OCI-LY3 (cell line): ENCODE results near the gene SPIN1.

Experiments used
- H2AFZ ChIP-seq: fragments of 200-600, 300-600 bp; shearing (Covaris generic); 2 replicates; pipeline ENCODE4 v1.6.0; 2014; ENCODE audit warnings: antibody characterized with exemption, low read depth, low read length
- H3K27ac ChIP-seq: fragments of 200-600, 300-600 bp; sonication (generic); 2 replicates; pipeline ENCODE4 v1.5.1; 2014; ENCODE audit warnings: mild to moderate bottlenecking, low read length, moderate library complexity, mixed read lengths
- H3K27me3 ChIP-seq: fragments of 200-600, 300-600 bp; sonication (generic); 2 replicates; pipeline ENCODE4 v1.6.1; 2014; ENCODE audit warnings: low read depth, low read length, mixed read lengths
- H3K36me3 ChIP-seq: fragments of 200-600, 300-600 bp; sonication (generic); replicated peaks from 2 replicates; pipeline ENCODE3; 2014; ENCODE audit warnings: low read depth, low read length, mixed read lengths
- H3K4me1 ChIP-seq: fragments of 300-600, 200-600 bp; sonication (generic); 2 replicates; pipeline ENCODE4 v1.6.1; 2014; ENCODE audit warnings: low read length, mixed read lengths
- H3K4me2 ChIP-seq: fragments of 200-600, 300-600 bp; sonication (generic); 2 replicates; pipeline ENCODE4 v1.6.1; 2014; ENCODE audit warnings: low read length, mixed read lengths
- H3K4me3 ChIP-seq: fragments of 300-600, 200-600 bp; sonication (generic); 2 replicates; pipeline ENCODE4 v1.5.1; 2014; ENCODE audit warnings: antibody characterized with exemption, mild to moderate bottlenecking, low read length, moderate library complexity
- H3K79me2 ChIP-seq: fragments of 300-600, 200-600 bp; shearing (Covaris generic); 2 replicates; pipeline ENCODE4 v1.6.1; 2014; ENCODE audit warnings: mild to moderate bottlenecking, low read length, mixed read lengths
- H3K9ac ChIP-seq: fragments of 300-600, 200-600 bp; shearing (Covaris generic); 2 replicates; pipeline ENCODE4 v1.6.0; 2014; ENCODE audit warnings: mild to moderate bottlenecking, low read length, moderate library complexity
- H3K9me3 ChIP-seq: fragments of 200-600, 300-600 bp; shearing (Covaris generic); 2 replicates; pipeline ENCODE4 v1.6.1; 2014; ENCODE audit warnings: low read length, mixed read lengths; ENCODE audit not compliant: insufficient read depth
- H4K20me1 ChIP-seq: fragments of 200-600, 300-600 bp; sonication (generic); 2 replicates; pipeline ENCODE4 v1.6.1; 2016; ENCODE audit warnings: low read length, mixed read lengths; ENCODE audit not compliant: insufficient read depth
- EZH2phosphoT487 ChIP-seq: fragments of 200-600 bp; shearing (Covaris generic); IDR thresholded peaks from 2 replicates; pipeline ENCODE4 v1.6.1; 2018; ENCODE audit warnings: antibody characterized with exemption, mixed run types, low read depth
- TF ChIP-seq, protein P1 (sequence below): fragments of 200-600, 300-600 bp; sonication (generic); IDR thresholded peaks from 2 replicates; pipeline ENCODE4 v1.5.1; 2014; ENCODE audit warnings: antibody characterized with exemption, low read length, low read depth

SPIN1 gene

DNA sequence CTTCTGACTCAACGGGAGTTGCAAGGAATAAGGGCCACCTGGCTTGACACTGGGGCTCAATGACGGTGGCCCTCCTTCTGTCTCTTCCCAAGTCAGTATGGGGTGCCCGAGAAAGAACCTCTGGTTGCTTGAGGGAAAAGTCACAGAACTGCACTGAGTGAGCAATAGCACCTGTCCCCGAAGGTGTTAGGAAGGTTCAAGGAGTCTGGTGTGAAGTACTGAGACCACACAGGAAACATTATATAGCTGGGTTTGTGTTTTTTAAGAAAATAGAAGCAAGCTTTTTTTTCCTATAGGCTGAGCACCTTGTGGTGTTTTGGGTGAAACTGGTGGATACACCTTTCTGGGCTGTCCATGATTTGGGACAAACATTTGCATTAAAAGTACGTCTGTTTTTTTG lies 62.9 kb downstream of the SPIN1 start:
- Histone ChIP-seq H3K27me3 (no peaks in the 10 kb centered on the region), H3K36me3 (peaks cover 7% of the 10 kb centered on the region), H3K4me3 (no peak overlapping the region), H2AFZ (no peak overlapping the region), H3K4me1 (no peaks in the 10 kb centered on the region), H3K9me3 (no peaks in the 10 kb centered on the region), H3K27ac (no peak overlapping the region), H4K20me1 (no peaks in the 10 kb centered on the region), H3K9ac (no peak overlapping the region), H3K79me2 (no peaks in the 10 kb centered on the region; the same call in 1 of the 2 replicates), H3K4me2 (no peak overlapping the region)
- TF ChIP-seq, protein P1, sequence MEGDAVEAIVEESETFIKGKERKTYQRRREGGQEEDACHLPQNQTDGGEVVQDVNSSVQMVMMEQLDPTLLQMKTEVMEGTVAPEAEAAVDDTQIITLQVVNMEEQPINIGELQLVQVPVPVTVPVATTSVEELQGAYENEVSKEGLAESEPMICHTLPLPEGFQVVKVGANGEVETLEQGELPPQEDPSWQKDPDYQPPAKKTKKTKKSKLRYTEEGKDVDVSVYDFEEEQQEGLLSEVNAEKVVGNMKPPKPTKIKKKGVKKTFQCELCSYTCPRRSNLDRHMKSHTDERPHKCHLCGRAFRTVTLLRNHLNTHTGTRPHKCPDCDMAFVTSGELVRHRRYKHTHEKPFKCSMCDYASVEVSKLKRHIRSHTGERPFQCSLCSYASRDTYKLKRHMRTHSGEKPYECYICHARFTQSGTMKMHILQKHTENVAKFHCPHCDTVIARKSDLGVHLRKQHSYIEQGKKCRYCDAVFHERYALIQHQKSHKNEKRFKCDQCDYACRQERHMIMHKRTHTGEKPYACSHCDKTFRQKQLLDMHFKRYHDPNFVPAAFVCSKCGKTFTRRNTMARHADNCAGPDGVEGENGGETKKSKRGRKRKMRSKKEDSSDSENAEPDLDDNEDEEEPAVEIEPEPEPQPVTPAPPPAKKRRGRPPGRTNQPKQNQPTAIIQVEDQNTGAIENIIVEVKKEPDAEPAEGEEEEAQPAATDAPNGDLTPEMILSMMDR = no peak
- no peak for TF ChIP-seq EZH2phosphoT487

DNA sequence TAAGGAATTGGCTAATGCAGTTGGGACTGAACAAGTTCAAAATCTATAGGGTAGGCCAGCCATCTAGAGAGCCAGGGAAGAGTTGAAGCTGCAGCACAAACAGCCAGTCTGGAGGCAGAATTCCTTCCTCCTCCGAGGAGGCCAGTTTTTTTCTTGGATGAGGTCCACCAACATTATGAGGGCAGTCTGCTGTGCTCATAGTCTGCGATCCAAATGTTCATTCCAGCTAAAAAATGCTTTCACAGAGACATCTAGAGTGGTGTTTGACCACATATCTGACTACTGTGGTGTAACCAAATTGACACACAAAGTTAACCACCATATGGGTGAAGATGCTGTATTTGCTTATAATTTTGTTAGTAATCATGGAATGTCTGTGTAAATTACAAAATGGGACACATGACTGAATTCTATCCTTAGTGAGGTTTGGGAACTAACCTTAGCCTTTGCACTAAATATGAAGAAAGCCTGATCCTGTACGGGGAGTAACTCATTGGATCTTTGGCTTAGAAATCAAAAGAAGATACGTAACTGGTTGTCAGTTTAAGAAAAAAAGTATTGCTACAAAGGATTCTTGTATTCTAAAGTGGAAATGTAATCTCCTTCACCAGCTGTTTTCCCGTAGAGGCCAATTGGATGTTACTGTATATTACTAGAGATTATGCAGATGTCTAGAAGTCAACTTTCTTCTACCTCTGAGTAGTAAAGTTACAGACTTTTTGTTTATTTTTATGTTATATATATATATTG lies 70.6 kb downstream of the SPIN1 start:
- Histone ChIP-seq H3K4me2 (no peak overlapping the region), H3K4me3 (no peak overlapping the region), H3K9me3 (no peaks in the 10 kb centered on the region), H3K36me3 (peaks cover 5% of the 10 kb centered on the region), H4K20me1 (no peaks in the 10 kb centered on the region), H3K27ac (no peak overlapping the region), H2AFZ (no peak overlapping the region), H3K4me1 (no peaks in the 10 kb centered on the region), H3K79me2 (no peaks in the 10 kb centered on the region), H3K27me3 (no peaks in the 10 kb centered on the region), H3K9ac (no peak overlapping the region)
- no peak for TF ChIP-seq EZH2phosphoT487
- TF ChIP-seq, protein P1 = no peak

GRCh38 chr9:88460587-88461332 lies 72.5 kb downstream of the SPIN1 start:
- no peaks in the 10 kb centered on the region for H3K4me1 ChIP-seq
- H3K4me2 ChIP-seq = no peak overlapping the region
- no peak overlapping the region for H3K27ac ChIP-seq
- no peak overlapping the region for H2AFZ ChIP-seq
- TF ChIP-seq, protein P1 = no peak
- no peak for TF ChIP-seq EZH2phosphoT487
- H3K4me3 ChIP-seq = no peak overlapping the region
- H3K9ac ChIP-seq = no peak overlapping the region
- H3K79me2 ChIP-seq = no peaks in the 10 kb centered on the region
- H3K27me3 ChIP-seq = no peaks in the 10 kb centered on the region
- H3K36me3 ChIP-seq = peaks cover 5% of the 10 kb centered on the region
- no peaks in the 10 kb centered on the region for H3K9me3 ChIP-seq
- H4K20me1 ChIP-seq = no peaks in the 10 kb centered on the region

- H4K20me1 ChIP-seq = no peaks in the 10 kb centered on the region
- H3K36me3 ChIP-seq = no peaks in the 10 kb centered on the region
- no peak overlapping the region for H3K9ac ChIP-seq
- H3K27ac ChIP-seq = no peak overlapping the region
- H2AFZ ChIP-seq = no peak overlapping the region
- H3K27me3 ChIP-seq = no peaks in the 10 kb centered on the region
- TF ChIP-seq EZH2phosphoT487 = no peak
- TF ChIP-seq, protein P1 = no peak
- H3K9me3 ChIP-seq = no peaks in the 10 kb centered on the region
- no peaks in the 10 kb centered on the region for H3K4me1 ChIP-seq
- H3K79me2 ChIP-seq = no peaks in the 10 kb centered on the region
- H3K4me3 ChIP-seq = no peak overlapping the region
- no peak overlapping the region for H3K4me2 ChIP-seq
These were observed 73.9 kb downstream of the SPIN1 start for GRCh38 chr9:88462191-88462590.
